AG09309 (cell line): Measurements from ENCODE around the gene ELF4.

Source experiments
- DNase-seq: peaks from one replicate; pipeline ENCODE4 v3.0.0-alpha.2; 2010; ENCODE audit warnings: low read depth
- H3K4me3 ChIP-seq: 2 replicates; pipeline ENCODE4 v1.5.1; 2011; ENCODE audit warnings: mild to moderate bottlenecking, low read depth, low read length, moderate library complexity; ENCODE audit not compliant: control insufficient read depth
- CTCF ChIP-seq: IDR thresholded peaks from 2 replicates; pipeline ENCODE4 v1.5.1; 2011; ENCODE audit warnings: mild to moderate bottlenecking, low read depth, low read length, inconsistent platforms; ENCODE audit not compliant: insufficient read depth, control insufficient read depth; ENCODE audit errors: missing control alignments

ELF4 gene

GRCh38 chrX:130049821-130050220 is 60.5 kb downstream of the ELF4 start:
- no peak for DNase-seq

GRCh38 chrX:130048686-130049222 is 61.5 kb downstream of the ELF4 start:
- no peak for TF ChIP-seq CTCF
- DNase-seq = no peak
- H3K4me3 ChIP-seq = no peak overlapping the region

More at GRCh38 chrX:130049821-130050220, 60.5 kb downstream of the ELF4 start:
- no peak overlapping the region for H3K4me3 ChIP-seq
- TF ChIP-seq CTCF = no peak

- H3K4me3 ChIP-seq = no peak overlapping the region
- DNase-seq = no peak
- no peak for TF ChIP-seq CTCF
Observed at GRCh38 chrX:130047416-130047815, 62.9 kb downstream of the ELF4 start.

- no peak overlapping the region for H3K4me3 ChIP-seq
- DNase-seq = no peak
- TF ChIP-seq CTCF = no peak
Observed at GRCh38 chrX:130039847-130040246, 70.5 kb downstream of the ELF4 start.

- no peak for TF ChIP-seq CTCF
- no peak for DNase-seq
- H3K4me3 ChIP-seq = no peak overlapping the region
Observed at GRCh38 chrX:130034178-130034577, 76.1 kb downstream of the ELF4 start.

GRCh38 chrX:130032552-130032951 is 77.7 kb downstream of the ELF4 start:
- TF ChIP-seq CTCF = no peak
- no peak for DNase-seq
- no peak overlapping the region for H3K4me3 ChIP-seq

GRCh38 chrX:130030826-130031225 is 79.5 kb downstream of the ELF4 start:
- TF ChIP-seq CTCF = no peak
- DNase-seq = no peak
- no peak overlapping the region for H3K4me3 ChIP-seq
